Stimulated activated CD4-positive, alpha-beta T cell treated with anti-CD3 and anti-CD28 coated beads, Interleukin-1b, Interleukin-23, amount 100 ng/mL, for 1 hour (primary cell): ENCODE results near the gene UPK1B.
"Not testable (repeated sequence)": the region's sequence is repeated elsewhere in the genome, so short reads cannot be mapped to it uniquely, and the experiment has no call there.

Source experiments
- DNase-seq, 2 donors: peaks; one replicate each; pipeline ENCODE4 v3.0.0-alpha.2; 2020; ENCODE audit warnings: low read depth in 2 of 2

The UPK1B gene

DNA sequence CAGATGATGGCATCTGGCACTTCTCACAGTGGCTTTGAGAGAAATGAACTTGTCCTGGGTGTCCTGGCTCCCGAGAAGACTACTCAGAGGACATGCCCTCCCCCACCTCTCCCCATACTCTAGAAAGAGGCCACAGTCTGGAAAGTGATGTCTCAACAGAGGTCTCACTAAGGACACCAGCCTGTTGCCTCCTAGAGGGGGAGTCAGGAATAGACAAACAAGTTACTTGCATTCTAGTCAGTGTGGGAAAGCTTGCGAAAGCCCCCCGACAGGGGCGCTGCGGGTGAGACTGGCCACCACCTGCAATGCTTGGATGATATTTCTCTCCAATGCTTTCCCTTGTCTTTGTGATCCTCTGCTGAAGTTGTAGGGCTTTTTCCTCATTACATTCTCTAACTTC, 50.1 kb downstream of the UPK1B start:
- DNase-seq: no peak

DNA sequence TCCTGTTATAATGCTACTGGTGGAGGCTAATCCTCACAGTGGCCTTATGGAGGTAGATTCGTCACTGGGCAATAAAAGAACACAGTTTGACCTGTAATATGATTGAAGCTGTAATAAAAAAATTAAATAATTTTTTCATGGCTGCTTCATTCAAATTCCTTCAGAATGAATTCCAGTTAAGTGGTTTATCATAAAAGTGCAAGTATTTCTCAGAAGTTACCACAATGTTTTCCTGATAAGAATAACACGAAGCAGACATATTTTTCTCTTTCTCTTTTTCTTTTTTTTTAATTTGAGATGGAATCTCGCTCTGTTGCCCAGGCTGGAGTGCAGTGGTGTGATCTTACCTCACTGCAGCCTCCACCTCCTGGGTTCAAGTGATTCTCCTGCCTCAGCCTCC, 51.7 kb downstream of the UPK1B start:
- no peak for DNase-seq

DNA sequence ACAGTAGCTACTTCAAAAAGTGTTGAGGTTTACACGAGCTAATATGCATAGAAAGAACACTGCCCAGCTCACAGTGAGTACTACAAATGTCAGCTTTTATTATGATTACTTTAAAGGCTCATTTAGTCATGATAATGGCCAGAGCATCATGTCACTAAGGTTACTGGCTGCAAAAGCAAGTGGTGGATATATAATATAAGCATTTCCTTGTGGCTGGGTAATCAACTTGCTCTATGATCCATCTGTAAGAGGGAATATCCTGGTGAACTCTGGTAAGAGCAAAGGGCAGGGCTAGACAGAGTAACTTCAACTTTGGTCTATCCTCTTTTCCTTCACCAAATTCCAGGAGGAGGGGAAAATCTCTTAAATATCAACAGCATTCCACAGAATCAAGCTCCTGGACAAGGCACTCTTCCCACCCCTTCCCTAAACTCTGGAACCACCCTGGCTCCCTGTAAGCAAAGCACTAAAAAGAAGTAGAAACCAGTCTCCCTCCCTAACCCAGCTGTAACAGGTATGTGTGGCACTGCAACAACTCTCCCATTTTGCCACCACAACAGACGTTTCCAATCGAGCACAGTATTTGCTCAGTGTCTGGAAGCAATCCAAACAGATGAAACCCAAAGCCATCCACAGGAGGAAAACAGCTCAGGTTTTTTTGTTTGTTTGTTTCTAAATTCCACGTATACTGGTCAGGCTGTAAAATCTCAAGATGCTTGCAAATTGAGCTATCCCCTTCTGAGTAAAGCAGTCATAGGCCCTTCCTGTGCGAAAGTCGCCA, 53.9 kb downstream of the UPK1B start:
- DNase-seq: no peak

DNA sequence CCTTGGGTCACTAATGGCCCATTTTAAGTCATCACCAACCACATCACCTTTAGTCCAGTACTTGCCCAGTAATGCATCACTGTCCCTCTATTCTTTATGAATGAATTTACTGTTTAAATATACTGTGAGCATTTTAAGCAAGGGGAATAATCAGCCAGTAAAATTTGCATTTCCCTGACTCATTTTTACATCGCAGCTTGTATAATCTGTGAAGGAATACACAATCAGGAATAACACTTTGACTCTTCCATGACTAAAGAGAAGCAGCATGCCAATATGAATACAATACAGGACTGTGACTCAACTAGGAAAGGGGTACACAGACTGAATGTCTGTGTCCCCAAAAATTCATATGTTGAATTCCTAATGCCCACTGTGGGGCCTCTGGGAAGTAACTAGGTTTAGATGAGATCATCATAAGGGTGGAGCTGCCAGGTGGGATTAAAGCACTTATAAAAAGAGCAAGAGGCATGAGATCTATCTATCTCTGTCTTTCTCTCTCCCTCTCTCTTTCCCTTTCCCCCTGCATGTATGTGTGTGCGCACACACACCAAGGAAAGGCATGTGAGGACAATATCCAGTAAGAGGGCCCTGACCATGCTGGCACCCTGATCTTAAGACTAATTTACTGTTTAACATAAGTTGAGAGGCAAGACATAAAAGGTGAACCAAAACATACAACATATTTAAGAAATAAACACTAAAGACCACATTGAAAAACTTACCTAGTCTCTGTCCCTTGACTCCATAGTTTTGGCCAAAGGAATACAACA, 55.2 kb downstream of the UPK1B start:
- DNase-seq: no peak

DNA sequence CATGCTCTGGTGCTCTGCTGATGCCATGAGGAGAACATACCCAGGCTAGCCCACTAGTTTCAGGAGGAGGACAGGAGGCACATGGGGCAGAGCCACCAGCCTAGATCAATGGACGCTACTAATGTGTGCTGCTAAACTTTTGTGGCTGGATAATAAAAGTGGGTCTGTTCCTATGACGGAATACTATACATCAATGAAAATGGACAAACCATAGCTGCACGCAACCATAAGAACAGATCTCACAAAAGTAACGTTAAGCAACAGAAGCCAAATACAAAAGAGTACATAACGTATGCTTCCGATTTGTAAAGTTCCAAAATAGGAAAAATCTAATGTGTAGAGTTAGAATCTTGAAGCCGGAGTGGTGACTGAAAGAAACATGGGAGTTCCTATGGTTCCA, 55.8 kb downstream of the UPK1B start:
- no peak for DNase-seq

DNA sequence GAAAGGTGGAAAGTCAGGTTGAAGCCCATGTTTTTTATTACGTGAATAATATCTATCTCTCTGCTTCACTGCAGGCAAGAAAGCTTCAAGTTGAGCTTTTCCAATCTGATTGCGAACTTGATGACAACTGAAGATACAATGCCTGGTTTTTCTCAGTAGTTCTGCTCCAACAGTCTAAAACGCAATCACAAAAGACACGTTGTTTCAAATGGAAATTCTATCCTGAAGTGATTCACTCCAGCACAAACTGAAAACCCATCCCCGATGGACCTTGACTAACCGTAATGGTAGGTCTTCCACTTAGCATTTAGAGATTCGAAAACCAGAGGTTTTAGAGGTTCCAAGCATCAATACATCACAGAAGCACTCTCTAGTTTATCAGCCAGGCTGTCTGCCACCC, 56.7 kb downstream of the UPK1B start:
- no peak for DNase-seq

DNA sequence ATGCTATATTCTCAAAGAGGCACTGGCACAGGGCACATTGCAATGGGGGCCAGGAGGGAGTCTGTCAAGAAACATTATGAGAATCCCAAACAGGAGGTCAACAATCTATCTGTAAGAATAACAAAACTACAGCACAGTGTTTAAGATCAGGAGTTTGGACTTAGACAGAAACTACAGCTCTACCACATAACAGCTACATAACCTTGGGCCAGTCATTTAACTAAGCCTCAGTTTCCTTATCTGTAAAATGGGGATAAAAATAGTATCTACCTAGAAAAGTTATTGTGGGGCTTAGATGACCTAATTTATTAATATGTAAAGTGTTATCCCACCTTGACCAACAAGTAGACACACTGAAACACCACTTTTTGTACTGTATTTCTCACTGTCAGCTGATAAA, 57.3 kb downstream of the UPK1B start:
- DNase-seq: no peak

DNA sequence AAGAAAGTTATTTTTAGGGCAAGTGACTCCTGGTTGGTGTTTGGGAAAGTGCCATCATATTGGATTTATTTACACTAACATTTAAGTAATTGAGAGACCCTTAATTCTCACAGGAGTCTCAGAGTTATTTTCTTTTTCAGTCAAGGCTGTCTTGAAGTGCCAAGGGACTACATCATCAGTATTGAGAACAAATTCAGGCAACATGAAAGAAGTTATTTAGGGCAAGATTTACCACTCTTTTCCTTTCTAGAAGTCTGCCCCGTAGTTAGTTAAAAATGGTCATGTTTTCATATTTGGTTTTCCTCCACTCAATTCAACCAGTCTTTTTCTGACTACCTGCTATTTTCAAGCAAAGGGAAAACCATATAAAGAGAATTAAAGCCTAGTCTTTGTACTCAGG, 61.2 kb downstream of the UPK1B start:
- DNase-seq: no peak

DNA sequence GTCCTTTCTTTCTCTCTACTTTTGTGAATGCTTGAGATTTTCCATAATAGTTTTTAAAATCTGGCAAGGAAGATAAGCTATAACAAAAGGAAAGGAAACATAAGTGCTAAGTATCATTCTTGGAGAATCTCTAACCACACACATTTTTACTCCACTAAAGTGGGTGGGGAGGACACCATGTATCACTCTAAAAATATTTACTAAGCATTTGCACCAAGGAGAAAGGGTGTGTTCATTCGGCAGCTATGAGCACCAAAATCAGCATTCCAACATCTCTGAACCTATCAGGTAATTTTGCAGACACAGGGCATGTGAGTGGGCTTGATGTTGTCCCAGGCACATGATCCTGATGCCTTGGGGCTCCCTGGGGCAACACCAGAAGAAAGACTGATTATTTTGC, 61.8 kb downstream of the UPK1B start:
- DNase-seq: no peak

DNA sequence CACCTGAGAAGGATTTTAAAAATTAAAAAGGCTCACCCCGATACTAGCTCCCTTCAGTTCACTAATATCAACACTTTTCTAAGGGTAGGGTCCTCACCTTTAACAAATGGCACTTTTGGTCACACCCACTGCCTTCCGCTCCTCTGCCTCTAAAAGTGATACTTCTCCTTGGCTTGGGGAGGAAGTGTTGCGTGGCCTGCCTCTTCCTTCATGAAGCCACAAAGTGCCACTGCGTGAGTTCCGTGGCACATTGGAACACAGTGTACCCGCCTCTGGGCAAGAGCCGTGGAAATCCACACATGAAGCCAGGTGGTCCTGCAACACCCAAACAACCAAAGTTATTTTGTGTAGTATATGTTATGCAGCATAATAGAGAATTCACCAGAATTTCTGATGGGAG, 63.4 kb downstream of the UPK1B start:
- no peak for DNase-seq

DNA sequence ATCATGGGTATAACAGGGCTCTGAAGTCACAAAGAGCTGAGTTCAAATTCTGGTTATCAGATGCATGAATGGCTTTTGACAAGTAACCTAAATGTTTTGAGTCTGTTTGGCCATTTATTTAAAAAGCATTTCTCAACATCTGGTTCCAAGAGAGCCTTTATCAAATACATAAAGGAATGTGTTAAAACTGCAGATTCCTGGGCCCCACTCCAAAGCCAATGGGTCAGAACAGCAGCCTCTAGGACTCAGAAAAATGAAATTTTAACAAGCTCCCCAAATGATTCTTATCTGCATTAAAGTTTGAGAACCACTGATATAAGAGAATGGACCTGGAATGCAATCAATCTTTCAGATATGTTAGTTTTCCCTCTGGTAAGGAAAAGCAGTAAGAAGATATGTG, 63.9 kb downstream of the UPK1B start:
- no peak for DNase-seq

DNA sequence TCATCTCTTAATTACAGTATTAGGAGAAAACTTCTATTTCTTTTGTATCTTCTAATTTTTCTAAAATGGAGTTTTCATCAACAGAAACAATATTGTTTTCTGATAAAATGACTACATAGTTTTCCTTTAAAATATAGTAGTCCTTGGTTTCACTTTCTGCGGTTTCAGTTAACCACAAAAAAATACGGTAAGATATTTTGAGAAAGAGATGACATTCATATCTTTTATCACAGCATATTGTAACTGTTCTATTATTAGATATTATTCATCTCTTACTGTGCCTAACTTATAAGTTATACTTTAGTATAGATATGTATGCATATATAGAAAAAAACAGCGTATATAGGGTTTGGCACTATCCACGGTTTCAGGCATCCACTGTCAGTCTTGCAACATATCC, 65.0 kb downstream of the UPK1B start:
- no peak for DNase-seq

DNA sequence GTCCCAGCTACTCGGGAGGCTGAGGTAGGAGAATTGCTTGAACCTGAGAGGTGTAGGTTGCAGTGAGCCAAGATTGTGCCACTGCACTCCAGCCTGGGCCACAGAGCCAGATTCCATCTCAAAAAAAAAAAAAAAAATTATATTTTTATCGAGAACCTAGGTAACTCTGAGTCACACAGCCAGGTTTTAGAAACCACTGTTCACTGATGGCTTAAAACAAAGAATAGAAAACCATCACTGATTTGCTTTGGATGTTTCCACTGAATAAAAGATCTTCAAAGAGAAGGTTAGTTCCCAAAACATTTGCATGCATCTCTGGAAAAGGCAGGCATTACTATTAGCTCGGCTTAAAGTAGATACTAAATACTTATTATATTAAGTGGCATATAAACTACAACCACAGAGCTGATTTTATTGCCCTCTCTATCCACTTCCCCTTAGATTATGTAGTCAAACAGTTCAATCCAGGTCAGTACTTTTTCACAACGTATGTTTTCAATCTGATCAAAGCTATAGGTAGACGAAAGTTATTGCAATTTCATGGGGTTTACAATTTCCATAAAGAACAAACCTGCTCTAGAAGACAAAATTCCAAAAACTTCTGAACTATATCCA, 65.9 kb downstream of the UPK1B start:
- DNase-seq: no peak

DNA sequence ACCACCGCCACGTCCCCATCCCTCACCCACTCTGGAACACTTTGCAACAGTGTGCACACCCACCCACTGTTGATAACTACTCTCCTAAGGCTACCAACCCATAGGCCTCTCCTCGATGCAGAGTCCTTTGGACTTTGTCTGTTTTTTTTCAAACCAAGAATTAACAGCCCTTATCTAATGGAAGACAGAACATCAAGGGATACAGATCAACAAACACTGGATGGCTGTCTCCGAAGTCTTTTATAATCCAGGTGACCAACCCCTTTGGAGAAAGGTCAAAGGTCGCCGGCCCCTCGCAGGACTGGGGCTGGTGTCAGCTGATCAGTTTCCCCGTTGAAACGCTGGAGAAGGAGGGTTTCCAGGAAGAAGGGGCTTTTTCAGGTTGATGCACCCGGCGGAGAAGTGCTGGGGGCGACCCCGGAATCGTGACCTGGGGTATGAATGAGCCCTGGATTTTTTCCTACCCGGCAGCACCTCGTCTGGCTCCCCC, 66.7 kb downstream of the UPK1B start:
- DNase-seq: no peak

DNA sequence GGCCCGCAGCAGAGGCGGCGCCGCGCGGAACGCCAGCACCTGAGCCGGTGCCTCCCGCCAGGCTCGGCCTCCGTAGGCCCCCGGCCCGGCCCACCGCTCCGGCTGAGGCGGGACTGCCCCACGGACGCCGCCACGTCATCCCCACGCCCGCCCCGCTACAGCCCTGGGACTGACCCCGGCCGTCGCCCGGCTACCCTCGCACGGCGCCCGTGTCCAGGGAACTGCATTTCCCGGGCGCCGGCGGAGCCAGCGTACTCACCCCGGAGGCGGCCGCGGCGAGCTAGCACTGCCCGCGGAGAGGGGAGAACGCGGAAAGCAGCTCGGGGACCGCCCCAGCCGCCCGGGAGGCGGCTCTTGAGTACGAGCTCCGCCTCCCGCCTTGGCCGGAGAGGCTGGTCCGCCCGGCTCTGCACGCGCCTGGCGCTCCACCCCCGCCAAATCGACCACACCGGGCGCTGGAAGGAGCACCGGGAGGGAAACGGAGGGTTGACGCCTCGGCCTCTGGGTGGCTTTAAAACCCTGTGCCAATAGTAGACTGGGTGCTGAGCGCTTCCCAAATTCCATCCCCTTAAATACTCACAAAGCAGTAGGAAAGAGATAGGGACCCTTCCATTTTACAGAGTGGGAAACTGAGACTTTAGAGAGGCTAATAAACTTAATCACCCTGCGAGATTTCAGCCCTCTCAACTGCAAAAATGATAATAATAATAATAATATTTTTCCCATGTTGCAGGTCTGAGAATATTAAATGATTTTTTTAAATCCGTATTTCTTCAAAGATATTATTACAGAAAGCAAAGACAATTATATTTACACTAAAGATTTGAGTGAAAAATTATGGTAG, 67.4 kb downstream of the UPK1B start, which contains the start of gene B4GALT4:
Gene B4GALT4 (minus strand): TSS at position 288 of the 844 bp plus-strand sequence. CDS start 10,779 bp downstream, outside the sequence.
- DNase-seq: peak; percentile 25 to 42

DNA sequence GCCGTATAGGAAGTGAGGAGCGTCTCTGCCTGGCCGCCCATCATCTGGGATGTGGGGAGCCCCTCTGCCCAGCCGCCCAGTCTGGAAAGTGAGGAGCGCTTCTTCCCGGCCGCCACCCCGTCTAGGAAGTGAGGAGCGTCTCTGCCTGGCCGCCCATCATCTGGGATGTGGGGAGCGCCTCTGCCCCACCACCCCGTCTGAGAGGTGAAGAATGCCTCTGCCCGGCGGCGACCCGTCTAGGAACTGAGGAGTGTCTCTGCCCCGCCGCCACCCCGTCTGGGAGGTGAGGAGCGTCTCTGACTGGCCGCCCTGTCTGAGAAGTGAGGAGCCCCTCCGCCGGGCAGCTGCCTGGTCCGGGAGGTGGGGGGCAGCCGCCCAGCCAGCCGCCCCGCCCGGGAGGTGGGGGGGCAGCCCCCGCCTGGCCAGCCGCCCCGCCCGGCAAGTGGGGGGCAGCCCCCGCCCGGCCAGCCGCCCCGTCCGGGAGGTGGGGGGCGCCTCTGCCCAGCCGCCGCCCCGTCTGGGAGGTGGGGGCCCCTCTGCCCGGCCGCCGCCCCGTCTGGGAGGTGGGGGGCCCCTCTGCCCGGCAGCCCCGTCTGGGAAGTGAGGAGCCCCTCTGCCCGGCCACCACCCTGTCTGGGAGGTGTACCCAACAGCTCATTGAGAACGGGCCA, 69.1 kb downstream of the UPK1B start:
- not testable (repeated sequence) for DNase-seq

DNA sequence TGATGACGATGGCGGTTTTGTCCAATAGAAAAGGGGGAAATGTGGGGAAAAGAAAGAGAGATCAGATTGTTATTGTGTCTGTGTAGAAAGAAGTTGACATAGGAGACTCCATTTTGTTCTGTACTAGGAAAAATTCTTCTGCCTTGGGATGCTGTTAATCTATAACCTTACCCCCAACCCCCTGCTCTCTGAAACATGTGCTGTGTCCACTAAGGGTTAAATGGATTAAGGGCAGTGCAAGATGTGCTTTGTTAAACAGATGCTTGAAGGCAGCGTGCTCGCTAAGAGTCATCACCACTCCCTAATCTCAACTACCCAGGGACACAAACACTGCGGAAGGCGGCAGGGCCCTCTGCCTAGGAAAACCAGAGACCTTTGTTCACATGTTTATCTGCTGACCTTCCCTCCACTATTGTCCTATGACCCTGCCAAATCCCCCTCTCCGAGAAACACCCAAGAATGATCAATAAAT, 69.7 kb downstream of the UPK1B start:
- not testable (repeated sequence) for DNase-seq

DNA sequence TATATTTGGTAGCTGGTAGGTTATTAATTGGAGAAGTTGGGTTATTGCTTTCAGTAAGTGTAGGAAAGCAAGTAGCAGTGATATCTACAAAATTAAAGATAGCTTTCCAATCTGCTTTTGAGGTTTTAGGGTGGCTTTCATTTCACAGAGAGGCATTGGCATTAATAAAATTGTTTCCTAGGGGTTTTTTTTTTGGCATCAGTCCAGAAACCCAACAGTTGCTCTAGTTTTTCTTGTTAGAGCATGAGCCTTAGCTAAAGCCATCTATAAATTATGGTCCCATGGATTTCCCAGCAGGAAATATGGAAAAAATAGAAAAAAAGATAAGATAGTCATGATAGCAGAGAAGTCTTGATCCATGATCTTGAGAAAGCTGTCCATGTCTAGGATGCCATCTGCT, 70.3 kb downstream of the UPK1B start:
- DNase-seq: no peak

DNA sequence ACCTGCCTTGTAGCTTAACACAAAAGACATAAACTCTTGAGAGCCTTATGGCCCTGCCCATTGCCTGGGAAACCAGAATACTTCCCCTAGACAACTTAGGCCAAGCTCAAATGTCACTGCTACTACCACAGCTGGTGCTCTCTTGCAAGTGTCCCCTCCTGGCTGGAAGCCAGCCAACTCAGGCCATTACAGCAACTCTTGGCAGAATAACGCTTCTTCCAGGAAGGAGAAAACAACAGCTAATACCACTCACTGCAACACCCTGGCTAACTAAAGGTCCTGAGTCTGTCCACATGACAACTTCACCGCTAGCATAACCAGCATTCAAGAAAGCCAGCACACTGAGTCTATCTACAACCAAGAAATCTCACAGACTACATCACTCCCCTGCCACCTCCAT, 72.4 kb downstream of the UPK1B start:
- DNase-seq: no peak
